HG02884 (cell line): ENCODE measurements around the gene BEST1.
"Not testable (repeated sequence)": the region's sequence is repeated elsewhere in the genome, so short reads cannot be mapped to it uniquely, and the experiment has no call there.

Source experiments
- ATAC-seq: cut with Tn5 transposase; IDR thresholded peaks from one replicate; pipeline ENCODE4 v1.9.1; 2021; ENCODE audit warnings: mild to moderate bottlenecking, moderate library complexity; ENCODE audit not compliant: unreplicated experiment

Gene BEST1

GRCh38 chr11:61976420-61976800, 26.3 kb downstream of the BEST1 start:
- ATAC-seq = no peak

GRCh38 chr11:61976813-61977475, 26.8 kb downstream of the BEST1 start:
- ATAC-seq = no peak

- ATAC-seq = no peak
These were observed 28.8 kb downstream of the BEST1 start for GRCh38 chr11:61978703-61979661.

GRCh38 chr11:61980783-61981541, 30.8 kb downstream of the BEST1 start:
- no peak for ATAC-seq

- ATAC-seq = no peak
These were observed 33.3 kb downstream of the BEST1 start for GRCh38 chr11:61983419-61983818.

GRCh38 chr11:61985869-61986268, 35.7 kb downstream of the BEST1 start:
- ATAC-seq = no peak

GRCh38 chr11:61994981-61995380, 44.8 kb downstream of the BEST1 start:
- ATAC-seq = no peak

- no peak for ATAC-seq
These were observed 46.8 kb downstream of the BEST1 start for GRCh38 chr11:61996933-61997332.

GRCh38 chr11:61999141-61999975, 49.2 kb downstream of the BEST1 start:
- no peak for ATAC-seq

- no peak for ATAC-seq
These were observed 50.6 kb downstream of the BEST1 start for GRCh38 chr11:62000539-62001446.

GRCh38 chr11:62001450-62002191, 51.5 kb downstream of the BEST1 start:
- no peak for ATAC-seq

GRCh38 chr11:62002283-62002682, 52.1 kb downstream of the BEST1 start:
- ATAC-seq = not testable (repeated sequence)

GRCh38 chr11:62004473-62004872, 54.3 kb downstream of the BEST1 start:
- no peak for ATAC-seq

GRCh38 chr11:62008193-62008592, 58.0 kb downstream of the BEST1 start:
- ATAC-seq = no peak

GRCh38 chr11:62010935-62011528, 60.9 kb downstream of the BEST1 start:
- ATAC-seq = no peak

- ATAC-seq = no peak
These were observed 61.7 kb downstream of the BEST1 start for GRCh38 chr11:62011881-62012280.

- no peak for ATAC-seq
These were observed 62.3 kb downstream of the BEST1 start for GRCh38 chr11:62012451-62012831.

- ATAC-seq = no peak
These were observed 62.8 kb downstream of the BEST1 start for GRCh38 chr11:62012832-62013461.
